Measurements from ENCODE around the gene MSRB1. TPM values are rescaled to one million over a fixed set of nuclear protein-coding genes. Genes with fewer than 3 reads are reported as not detected.
A peak's percentile ranks its signal among the peaks of the same experiment; 100 is the strongest.
"Not testable (repeated sequence)": the region's sequence is repeated elsewhere in the genome, so short reads cannot be mapped to it uniquely, and the experiment has no call there.

MSRB1 gene
- total RNA-seq, 4 donors from 2014 or later, result 13.9 to 56.5 (median 29.3) TPM

DNA sequence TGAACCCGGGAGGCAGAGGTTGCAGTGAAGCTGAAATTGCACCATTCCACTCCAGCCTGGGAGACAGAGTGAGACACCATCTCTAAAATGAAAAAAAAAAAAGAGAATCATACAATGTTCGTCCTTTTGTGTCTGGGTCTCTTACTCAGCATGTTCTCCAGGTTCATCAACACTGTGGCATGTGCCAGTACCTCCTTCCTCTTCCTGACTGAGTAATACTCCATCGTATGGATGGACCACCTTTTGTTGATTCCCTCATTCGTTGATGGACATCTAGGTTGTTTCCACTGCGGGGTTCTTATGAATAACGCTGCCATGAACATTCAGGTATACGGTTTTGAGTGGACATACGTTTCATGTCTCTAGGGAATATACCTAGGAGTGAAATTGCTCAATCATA, 20.6 kb downstream of the MSRB1 start:
- 66 to 85% methylated on average over 5 to 8 of the region's 8 CpGs for WGBS, 2 donors (ENCODE audit: low coverage in 1 of 2)
- in situ Hi-C loops (cut with MboI; ENCODE audit: low pct_ligation_motif_present in 1 of 4, low pct_unique_long_range_greater_than_20kb in 1 of 4, low sequenced_read_pairs in 3 of 4) (no loop called here), intact Hi-C loops (cut with DNase I; ENCODE audit: low total_unique reads) (no loop called here)
- no peak for TF ChIP-seq POLR2A (IDR thresholded peaks at IDR 0.05)
- TF ChIP-seq EP300 (IDR thresholded peaks at IDR 0.05; ENCODE audit: low read depth), result no peak
- no peak for TF ChIP-seq POLR2AphosphoS5 (IDR thresholded peaks at IDR 0.05)
- TF ChIP-seq, protein P1, sequence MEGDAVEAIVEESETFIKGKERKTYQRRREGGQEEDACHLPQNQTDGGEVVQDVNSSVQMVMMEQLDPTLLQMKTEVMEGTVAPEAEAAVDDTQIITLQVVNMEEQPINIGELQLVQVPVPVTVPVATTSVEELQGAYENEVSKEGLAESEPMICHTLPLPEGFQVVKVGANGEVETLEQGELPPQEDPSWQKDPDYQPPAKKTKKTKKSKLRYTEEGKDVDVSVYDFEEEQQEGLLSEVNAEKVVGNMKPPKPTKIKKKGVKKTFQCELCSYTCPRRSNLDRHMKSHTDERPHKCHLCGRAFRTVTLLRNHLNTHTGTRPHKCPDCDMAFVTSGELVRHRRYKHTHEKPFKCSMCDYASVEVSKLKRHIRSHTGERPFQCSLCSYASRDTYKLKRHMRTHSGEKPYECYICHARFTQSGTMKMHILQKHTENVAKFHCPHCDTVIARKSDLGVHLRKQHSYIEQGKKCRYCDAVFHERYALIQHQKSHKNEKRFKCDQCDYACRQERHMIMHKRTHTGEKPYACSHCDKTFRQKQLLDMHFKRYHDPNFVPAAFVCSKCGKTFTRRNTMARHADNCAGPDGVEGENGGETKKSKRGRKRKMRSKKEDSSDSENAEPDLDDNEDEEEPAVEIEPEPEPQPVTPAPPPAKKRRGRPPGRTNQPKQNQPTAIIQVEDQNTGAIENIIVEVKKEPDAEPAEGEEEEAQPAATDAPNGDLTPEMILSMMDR (IDR thresholded peaks at IDR 0.05), result no peak
- Histone ChIP-seq H3K27ac (no peak overlapping the region), H3K4me1 (peaks cover 10 to 33% (median 22%) of the 10 kb centered on the region in 4 donors), H3K4me3 (no peak overlapping the region), H3K36me3 (no peaks in the 10 kb centered on the region), H3K27me3 (peaks cover 65% of the 10 kb centered on the region), H3K9me3 (no peaks in the 10 kb centered on the region)
- DNase-seq, result no peak

- Histone ChIP-seq H3K36me3 (no peaks in the 10 kb centered on the region), H3K27me3 (peaks cover 81% of the 10 kb centered on the region), H3K4me1 (peaks cover 10 to 33% (median 22%) of the 10 kb centered on the region in 4 donors), H3K27ac (no peak overlapping the region), H3K9me3 (no peaks in the 10 kb centered on the region), H3K4me3 (no peak overlapping the region)
- intact Hi-C loops (cut with DNase I; ENCODE audit: low total_unique reads) (no loop called here), in situ Hi-C loops (cut with MboI; ENCODE audit: low pct_ligation_motif_present in 1 of 4, low pct_unique_long_range_greater_than_20kb in 1 of 4, low sequenced_read_pairs in 3 of 4) (no loop called here)
- 11% methylated on average over 14 of the region's 15 CpGs; no CpG with 5 or more reads in 1 of the 2 donors for WGBS, 2 donors (ENCODE audit: low coverage in 1 of 2)
- TF ChIP-seq EP300 (IDR thresholded peaks at IDR 0.05; ENCODE audit: low read depth), result no peak
- TF ChIP-seq POLR2A (IDR thresholded peaks at IDR 0.05), result no peak
- TF ChIP-seq, protein P1 (IDR thresholded peaks at IDR 0.05), result no peak
- no peak for TF ChIP-seq POLR2AphosphoS5 (IDR thresholded peaks at IDR 0.05)
- peak; percentile 61 for DNase-seq
Observed at GRCh38 chr16:1920727-1921171, 22.2 kb downstream of the MSRB1 start.

DNA sequence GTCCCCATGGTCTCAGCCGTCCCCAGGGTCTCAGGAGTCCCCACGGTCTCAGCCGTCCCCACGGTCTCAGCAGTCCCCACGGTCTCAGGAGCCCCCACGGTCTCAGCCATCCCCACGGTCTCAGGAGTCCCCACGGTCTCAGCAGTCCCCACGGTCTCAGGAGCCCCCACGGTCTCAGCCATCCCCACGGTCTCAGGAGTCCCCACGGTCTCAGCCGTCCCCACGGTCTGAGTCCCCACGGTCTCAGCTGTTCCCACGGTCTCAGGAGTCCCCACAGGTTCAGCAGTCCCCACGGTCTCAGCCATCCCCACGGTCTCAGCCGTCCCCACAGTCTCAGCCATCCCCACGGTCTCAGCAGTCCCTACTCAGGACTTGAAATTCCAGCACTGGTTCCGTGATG, 22.9 kb downstream of the MSRB1 start:
- H3K27ac ChIP-seq; H3K36me3 ChIP-seq; H3K4me3 ChIP-seq; H3K9me3 ChIP-seq; intact Hi-C loops (cut with DNase I; ENCODE audit: low total_unique reads); in situ Hi-C loops (cut with MboI; ENCODE audit: low pct_ligation_motif_present in 1 of 4, low pct_unique_long_range_greater_than_20kb in 1 of 4, low sequenced_read_pairs in 3 of 4); DNase-seq: not testable (repeated sequence)
- peaks cover 10 to 33% (median 22%) of the 10 kb centered on the region in 4 donors for H3K4me1 ChIP-seq
- peaks cover 87% of the 10 kb centered on the region for H3K27me3 ChIP-seq
- WGBS, 2 donors (ENCODE audit: low coverage in 1 of 2), result 67% methylated on average over 18 of the region's 21 CpGs; no CpG with 5 or more reads in 1 of the 2 donors

GRCh38 chr16:1919327-1919998, 23.5 kb downstream of the MSRB1 start:
- peaks cover 10 to 35% (median 23%) of the 10 kb centered on the region in 4 donors for H3K4me1 ChIP-seq
- DNase-seq, result no peak
- H3K4me3 ChIP-seq, result no peak overlapping the region
- H3K9me3 ChIP-seq, result no peaks in the 10 kb centered on the region
- TF ChIP-seq POLR2A (IDR thresholded peaks at IDR 0.05) (no peak), POLR2AphosphoS5 (IDR thresholded peaks at IDR 0.05) (no peak), EP300 (IDR thresholded peaks at IDR 0.05; ENCODE audit: low read depth) (no peak)
- TF ChIP-seq, protein P1 (IDR thresholded peaks at IDR 0.05), result no peak
- no peaks in the 10 kb centered on the region for H3K36me3 ChIP-seq
- intact Hi-C loops (cut with DNase I; ENCODE audit: low total_unique reads) (no loop called here), in situ Hi-C loops (cut with MboI; ENCODE audit: low pct_ligation_motif_present in 1 of 4, low pct_unique_long_range_greater_than_20kb in 1 of 4, low sequenced_read_pairs in 3 of 4) (no loop called here)
- peaks cover 89% of the 10 kb centered on the region for H3K27me3 ChIP-seq
- 35% methylated on average over 27 of the region's 30 CpGs; no CpG with 5 or more reads in 1 of the 2 donors for WGBS, 2 donors (ENCODE audit: low coverage in 1 of 2)
- H3K27ac ChIP-seq, result no peak overlapping the region
